CD4-positive, alpha-beta T cell treated with Interleukin-17A for 4 hours (primary cell): ENCODE measurements around the gene VSX2.
A peak's percentile ranks its signal among the peaks of the same experiment; 100 is the strongest.
"Not testable (repeated sequence)": the region's sequence is repeated elsewhere in the genome, so short reads cannot be mapped to it uniquely, and the experiment has no call there.

Experiments used
- DNase-seq: peaks from one replicate; pipeline ENCODE4 v3.0.0-alpha.2; 2020; ENCODE audit warnings: mixed read lengths

Gene VSX2

GRCh38 chr14:74260525-74261233, 21.4 kb downstream of the VSX2 start:
- DNase-seq = no peak

- no peak for DNase-seq
Measured at GRCh38 chr14:74261288-74261687, 22.0 kb downstream of the VSX2 start.

GRCh38 chr14:74262076-74262475, 22.8 kb downstream of the VSX2 start:
- no peak for DNase-seq

GRCh38 chr14:74263181-74263580, 23.9 kb downstream of the VSX2 start:
- no peak for DNase-seq

GRCh38 chr14:74263921-74264320, 24.7 kb downstream of the VSX2 start:
- DNase-seq = no peak

DNA sequence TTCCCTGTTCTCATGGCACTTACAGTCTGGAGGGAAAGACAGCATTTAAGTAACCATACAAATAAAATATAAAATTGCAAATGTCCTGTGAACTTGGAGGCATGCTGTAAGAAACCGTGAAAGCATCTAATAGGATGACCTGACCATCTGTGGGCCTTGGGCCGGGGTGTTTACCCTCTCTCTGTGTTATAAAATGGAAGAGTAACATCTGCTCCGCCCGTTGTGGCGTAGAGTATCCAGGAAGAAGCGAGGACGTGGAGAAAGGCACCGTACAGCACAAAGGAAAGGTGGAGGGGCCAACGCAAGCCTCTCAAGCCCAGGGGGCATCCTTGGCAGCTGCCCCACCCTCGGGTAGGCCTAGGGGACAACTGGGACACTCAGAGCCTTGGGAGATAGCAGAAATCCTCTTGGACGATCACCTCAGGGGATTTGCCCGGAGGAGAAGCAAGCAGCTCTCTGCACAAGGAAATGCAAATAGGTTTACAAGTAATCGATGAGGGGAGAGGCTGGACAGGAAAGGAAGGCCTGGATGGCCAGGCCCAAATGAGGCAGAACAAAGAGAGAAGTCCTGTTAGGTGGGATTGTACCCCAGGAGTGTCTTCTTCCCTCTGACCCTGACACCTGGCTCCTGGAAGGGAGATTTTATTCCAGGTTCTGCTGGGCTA, 26.2 kb downstream of the VSX2 start:
- DNase-seq = no peak

DNA sequence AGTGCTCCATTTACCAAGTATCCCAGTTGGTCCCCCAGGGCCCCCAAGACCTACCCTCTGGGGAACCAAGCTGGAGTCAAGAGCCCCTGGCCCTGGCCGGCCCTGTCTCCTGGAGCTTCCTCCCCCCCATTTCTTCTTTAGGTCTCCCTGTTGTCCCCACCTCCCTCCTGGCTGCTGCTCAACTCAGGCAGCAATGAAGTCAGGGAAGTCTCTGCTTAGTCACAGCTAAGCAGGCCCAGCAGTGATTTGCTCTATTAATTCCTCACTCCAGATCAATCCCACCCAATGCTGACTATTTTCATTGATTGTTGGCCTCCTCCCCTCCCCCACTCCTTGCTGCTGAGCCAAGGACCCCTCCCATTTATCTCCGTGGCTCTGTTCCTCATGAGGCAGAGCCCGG, 28.3 kb downstream of the VSX2 start:
- no peak for DNase-seq

DNA sequence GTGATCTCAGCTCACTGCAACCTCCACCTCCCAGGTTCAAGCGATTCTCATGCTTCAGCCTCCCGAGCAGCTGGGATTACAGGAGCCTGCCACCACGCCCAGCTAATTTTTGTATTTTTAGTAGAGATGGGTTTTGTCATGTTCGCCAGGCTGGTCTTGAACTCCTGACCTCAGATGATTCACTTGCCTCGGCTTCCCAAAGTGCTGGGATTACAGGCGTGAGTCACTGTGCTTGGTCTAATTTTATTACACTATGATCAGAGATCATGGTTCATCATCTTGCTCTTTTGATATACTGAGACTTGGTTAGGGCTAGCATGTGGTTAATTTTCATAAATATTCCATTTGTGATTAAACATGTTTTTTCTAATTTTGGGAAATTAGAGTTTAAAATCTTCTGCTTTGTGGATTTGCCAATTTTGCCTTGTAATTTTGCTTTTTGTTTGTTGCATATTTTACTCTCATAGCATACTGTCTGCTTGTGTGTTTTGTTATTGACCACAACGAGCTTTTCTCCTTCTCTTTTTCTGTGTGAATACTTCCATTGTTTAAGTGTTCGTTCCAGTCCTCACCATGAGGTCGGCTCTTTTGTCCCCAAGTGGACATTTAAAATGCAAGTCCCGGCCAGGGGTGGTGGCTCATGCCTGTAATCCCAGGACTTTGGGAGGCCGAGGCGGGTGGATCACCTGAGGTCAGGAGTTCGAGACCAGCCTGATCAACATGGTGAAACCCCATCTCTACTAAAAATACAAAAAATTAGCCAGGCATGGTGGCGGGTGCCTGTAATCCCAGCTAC, 31.3 kb downstream of the VSX2 start:
- not testable (repeated sequence) for DNase-seq

DNA sequence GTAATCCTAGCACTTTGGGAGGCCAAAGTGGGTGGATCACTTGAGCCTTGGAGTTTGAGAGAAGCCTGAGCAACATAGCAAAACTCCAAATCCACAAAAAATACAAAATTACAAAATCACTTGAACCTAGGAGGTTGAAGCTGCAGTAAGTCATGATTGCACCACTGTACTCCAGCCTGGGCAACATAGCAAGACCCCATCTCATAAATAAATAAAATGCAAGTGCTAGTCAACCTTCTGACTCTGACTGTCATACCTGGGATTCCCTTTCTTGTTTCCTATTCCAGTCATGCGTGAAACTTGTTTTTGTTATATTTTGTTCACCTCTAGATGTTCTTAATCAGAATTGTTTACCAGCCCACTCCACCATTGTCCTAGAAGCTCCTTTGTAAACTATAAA, 32.1 kb downstream of the VSX2 start:
- no peak for DNase-seq

DNA sequence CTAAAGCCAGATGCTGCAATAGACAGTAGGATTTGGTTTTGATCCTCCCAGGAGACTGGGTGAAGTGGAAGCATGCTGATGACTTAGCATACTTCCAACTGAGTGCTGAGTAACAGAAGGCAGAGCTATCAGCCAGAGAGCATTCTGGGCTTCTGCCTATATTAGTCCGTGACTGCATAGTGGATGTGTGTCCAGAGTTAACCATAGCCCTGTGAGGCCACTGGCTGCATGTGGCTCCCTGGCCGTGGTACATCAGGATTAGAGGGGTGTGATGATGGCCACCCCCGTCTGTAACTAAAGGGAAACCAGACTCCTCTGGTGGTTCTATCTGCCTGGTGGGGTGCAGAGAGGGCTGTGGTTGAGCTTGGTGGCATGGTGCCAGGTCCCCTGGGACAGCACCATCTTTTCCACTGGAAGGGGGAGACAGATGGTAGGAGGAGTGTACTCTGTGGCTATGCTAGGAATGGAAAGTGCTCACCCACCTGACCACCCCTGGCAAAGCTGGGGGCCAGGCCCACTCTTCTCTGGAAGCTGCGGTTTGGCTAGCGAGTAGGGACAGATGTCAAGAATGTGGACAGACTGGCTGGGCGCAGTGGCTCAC, 36.1 kb downstream of the VSX2 start:
- DNase-seq = no peak

- no peak for DNase-seq
Measured at GRCh38 chr14:74278080-74278479, 38.8 kb downstream of the VSX2 start.

GRCh38 chr14:74281069-74281468, 41.8 kb downstream of the VSX2 start:
- no peak for DNase-seq

GRCh38 chr14:74286736-74287135, 47.5 kb downstream of the VSX2 start:
- DNase-seq = no peak

GRCh38 chr14:74289801-74290200, 50.6 kb downstream of the VSX2 start:
- no peak for DNase-seq

GRCh38 chr14:74290415-74290814, 51.2 kb downstream of the VSX2 start:
- DNase-seq = peak; percentile 27

DNA sequence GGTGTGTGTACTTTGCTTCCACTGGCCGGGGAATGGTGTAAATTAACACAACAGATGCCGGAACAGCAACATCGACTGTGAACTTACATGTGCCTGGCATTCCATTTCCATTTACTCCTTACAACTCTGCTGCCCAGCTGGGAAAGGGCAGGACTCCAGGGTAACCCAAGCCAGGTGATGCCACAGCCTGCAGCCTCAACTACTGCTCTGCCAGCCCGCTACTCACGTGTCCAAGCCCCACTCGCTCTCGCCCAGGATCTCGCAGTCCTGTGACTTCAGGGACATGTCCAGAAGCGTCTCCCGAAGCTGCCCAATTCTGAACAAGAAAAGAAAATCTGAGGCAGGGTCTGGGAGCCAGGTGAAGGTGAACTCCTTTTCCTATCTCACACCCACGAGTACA, 52.8 kb downstream of the VSX2 start:
- DNase-seq = no peak

GRCh38 chr14:74293606-74294005, 54.4 kb downstream of the VSX2 start:
- DNase-seq = no peak

- DNase-seq = no peak
Measured at GRCh38 chr14:74296037-74296467, 56.8 kb downstream of the VSX2 start.

GRCh38 chr14:74297986-74298385, 58.7 kb downstream of the VSX2 start:
- no peak for DNase-seq

DNA sequence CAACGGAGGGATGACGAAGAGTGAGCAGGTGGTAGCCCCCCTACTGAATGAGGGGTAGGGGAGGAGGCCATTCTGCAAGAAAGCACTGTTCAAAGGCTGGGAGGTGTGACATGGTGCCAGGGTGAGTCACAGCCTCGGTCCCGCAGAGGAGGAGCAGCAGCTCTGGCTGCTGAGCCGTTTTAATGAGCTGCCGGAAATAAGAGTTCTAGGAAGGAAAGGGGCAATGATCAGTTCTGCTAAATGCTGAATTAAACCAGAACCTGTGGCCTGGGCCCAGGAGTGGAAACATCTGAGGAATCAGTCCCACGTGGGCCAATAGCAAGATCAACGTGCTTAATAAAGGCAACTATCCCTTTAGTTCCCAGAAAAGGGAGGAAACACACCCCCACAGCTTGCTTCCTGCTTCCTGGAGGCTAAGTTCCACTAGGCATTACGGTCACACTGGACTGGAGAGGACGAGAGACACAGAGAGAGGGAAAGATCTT, 59.9 kb downstream of the VSX2 start:
- peak; percentile 19 for DNase-seq

DNA sequence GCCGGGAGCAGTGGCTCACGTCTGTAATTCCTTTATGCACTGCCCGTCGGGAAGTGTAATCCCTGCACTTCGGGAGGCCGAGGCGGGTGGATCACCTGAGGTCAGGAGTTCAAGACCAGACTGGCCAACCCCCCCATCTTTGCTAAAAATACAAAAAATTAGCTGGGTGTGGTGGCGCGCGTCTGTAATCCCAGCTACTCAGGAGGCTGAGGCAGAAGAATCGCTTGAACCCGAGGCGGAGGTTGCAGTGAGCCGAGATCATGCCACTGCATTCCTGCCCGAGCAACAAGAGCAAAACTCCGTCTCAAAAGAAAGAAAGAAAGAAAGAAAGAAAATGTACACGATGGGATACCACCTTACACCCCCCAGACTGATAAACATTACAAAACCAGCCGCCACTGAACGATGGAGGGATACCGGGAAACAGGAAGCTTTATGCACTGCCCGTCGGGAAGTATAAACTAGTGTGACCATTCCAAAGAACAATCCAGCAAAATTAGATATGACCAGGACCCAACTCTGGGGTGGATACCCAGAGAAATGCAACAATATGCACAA, 62.4 kb downstream of the VSX2 start:
- no peak for DNase-seq

- peak; percentile 26 for DNase-seq
Measured at GRCh38 chr14:74302152-74302628, 62.9 kb downstream of the VSX2 start.
